ENCODE measurements around the gene CAT. TPM values are rescaled to one million over a fixed set of nuclear protein-coding genes. Genes with fewer than 3 reads are reported as not detected.

Gene CAT
- polyA plus RNA-seq, 4 donors = 76.7 to 222 (median 101) TPM

- Histone ChIP-seq H3K27ac (ENCODE audit: low read depth in 1 of 3, low read length in 2 of 3) (no peak overlapping the region), H3K27me3 (ENCODE audit: control insufficient read depth in 3 of 3, insufficient read depth in 3 of 3, low read length in 3 of 3) (peaks cover 0 to 2% (median 0%) of the 10 kb centered on the region in 3 donors), H3K9me3 (ENCODE audit: control insufficient read depth in 2 of 2, insufficient read depth in 1 of 2, low read depth in 1 of 2, low read length in 1 of 2) (no peaks in the 10 kb centered on the region), H3K4me1 (ENCODE audit: control insufficient read depth in 3 of 3, insufficient read depth in 2 of 3, low read depth in 1 of 3, low read length in 2 of 3) (peaks cover 0 to 3% (median 0%) of the 10 kb centered on the region in 3 donors), H3K36me3 (ENCODE audit: control insufficient read depth in 3 of 3, insufficient read depth in 2 of 3, low read depth in 1 of 3, low read length in 3 of 3) (no peaks in the 10 kb centered on the region), H3K4me3 (ENCODE audit: low read depth in 1 of 3, low read length in 3 of 3) (no peak overlapping the region)
- no peak for FAIRE-seq
- DNase-seq = peak in 1 of 2 donors; percentile 43
- WGBS, 3 donors = 43 to 47% (median 44%) methylated on average over 6 to 7 of the region's 7 CpGs
Measured at GRCh38 chr11:34405079-34405858, 33.5 kb upstream of the CAT start.

- no peak overlapping the region for H3K4me3 ChIP-seq (ENCODE audit: low read depth in 1 of 3, low read length in 3 of 3)
- peaks cover 0 to 3% (median 0%) of the 10 kb centered on the region in 3 donors for H3K4me1 ChIP-seq (ENCODE audit: control insufficient read depth in 3 of 3, insufficient read depth in 2 of 3, low read depth in 1 of 3, low read length in 2 of 3)
- 80 to 90% (median 84%) methylated on average over 3 of the region's 3 CpGs for WGBS, 3 donors
- H3K36me3 ChIP-seq (ENCODE audit: control insufficient read depth in 3 of 3, insufficient read depth in 2 of 3, low read depth in 1 of 3, low read length in 3 of 3) = no peaks in the 10 kb centered on the region
- FAIRE-seq = no peak
- no peak overlapping the region for H3K27ac ChIP-seq (ENCODE audit: low read depth in 1 of 3, low read length in 2 of 3)
- DNase-seq = no peak
- no peaks in the 10 kb centered on the region for H3K9me3 ChIP-seq (ENCODE audit: control insufficient read depth in 2 of 2, insufficient read depth in 1 of 2, low read depth in 1 of 2, low read length in 1 of 2)
- H3K27me3 ChIP-seq (ENCODE audit: control insufficient read depth in 3 of 3, insufficient read depth in 3 of 3, low read length in 3 of 3) = peaks cover 0 to 5% (median 0%) of the 10 kb centered on the region in 3 donors
Measured at GRCh38 chr11:34406413-34406812, 32.3 kb upstream of the CAT start.

GRCh38 chr11:34407121-34407813, 31.5 kb upstream of the CAT start:
- no peak overlapping the region for H3K27ac ChIP-seq (ENCODE audit: low read depth in 1 of 3, low read length in 2 of 3)
- WGBS, 3 donors = 45 to 52% (median 51%) methylated on average over 2 of the region's 2 CpGs

GRCh38 chr11:34408580-34409172, 30.1 kb upstream of the CAT start:
- Histone ChIP-seq H3K27me3 (ENCODE audit: control insufficient read depth in 3 of 3, insufficient read depth in 3 of 3, low read length in 3 of 3) (peaks cover 0 to 5% (median 0%) of the 10 kb centered on the region in 3 donors), H3K36me3 (ENCODE audit: control insufficient read depth in 3 of 3, insufficient read depth in 2 of 3, low read depth in 1 of 3, low read length in 3 of 3) (no peaks in the 10 kb centered on the region), H3K9me3 (ENCODE audit: control insufficient read depth in 2 of 2, insufficient read depth in 1 of 2, low read depth in 1 of 2, low read length in 1 of 2) (peaks cover 0 to 8% of the 10 kb centered on the region in 2 donors), H3K4me1 (ENCODE audit: control insufficient read depth in 3 of 3, insufficient read depth in 2 of 3, low read depth in 1 of 3, low read length in 2 of 3) (peaks cover 0 to under 1% (median 0%) of the 10 kb centered on the region in 3 donors), H3K27ac (ENCODE audit: low read depth in 1 of 3, low read length in 2 of 3) (no peak overlapping the region), H3K4me3 (ENCODE audit: low read depth in 1 of 3, low read length in 3 of 3) (no peak overlapping the region)
- FAIRE-seq (no peak), DNase-seq (no peak)
- WGBS, 3 donors = 48 to 70% (median 67%) methylated on average over 2 of the region's 2 CpGs

More at GRCh38 chr11:34407121-34407813, 31.5 kb upstream of the CAT start:
- DNase-seq (no peak), FAIRE-seq (no peak)
- H3K9me3 ChIP-seq (ENCODE audit: control insufficient read depth in 2 of 2, insufficient read depth in 1 of 2, low read depth in 1 of 2, low read length in 1 of 2) = no peaks in the 10 kb centered on the region
- no peak overlapping the region for H3K4me3 ChIP-seq (ENCODE audit: low read depth in 1 of 3, low read length in 3 of 3)
- peaks cover 0 to 3% (median 0%) of the 10 kb centered on the region in 3 donors for H3K4me1 ChIP-seq (ENCODE audit: control insufficient read depth in 3 of 3, insufficient read depth in 2 of 3, low read depth in 1 of 3, low read length in 2 of 3)
- no peaks in the 10 kb centered on the region for H3K36me3 ChIP-seq (ENCODE audit: control insufficient read depth in 3 of 3, insufficient read depth in 2 of 3, low read depth in 1 of 3, low read length in 3 of 3)
- H3K27me3 ChIP-seq (ENCODE audit: control insufficient read depth in 3 of 3, insufficient read depth in 3 of 3, low read length in 3 of 3) = peaks cover 0 to 5% (median 0%) of the 10 kb centered on the region in 3 donors

GRCh38 chr11:34411111-34411510, 27.6 kb upstream of the CAT start:
- FAIRE-seq (no peak), DNase-seq (no peak)
- Histone ChIP-seq H3K27ac (ENCODE audit: low read depth in 1 of 3, low read length in 2 of 3) (no peak overlapping the region), H3K27me3 (ENCODE audit: control insufficient read depth in 3 of 3, insufficient read depth in 3 of 3, low read length in 3 of 3) (peaks cover 0 to 3% (median 0%) of the 10 kb centered on the region in 3 donors), H3K9me3 (ENCODE audit: control insufficient read depth in 2 of 2, insufficient read depth in 1 of 2, low read depth in 1 of 2, low read length in 1 of 2) (peaks cover 0 to 8% of the 10 kb centered on the region in 2 donors), H3K36me3 (ENCODE audit: control insufficient read depth in 3 of 3, insufficient read depth in 2 of 3, low read depth in 1 of 3, low read length in 3 of 3) (no peaks in the 10 kb centered on the region), H3K4me3 (ENCODE audit: low read depth in 1 of 3, low read length in 3 of 3) (no peak overlapping the region), H3K4me1 (ENCODE audit: control insufficient read depth in 3 of 3, insufficient read depth in 2 of 3, low read depth in 1 of 3, low read length in 2 of 3) (no peaks in the 10 kb centered on the region)
- WGBS, 3 donors = 67 to 91% (median 81%) methylated on average over 3 of the region's 3 CpGs

GRCh38 chr11:34411791-34412190, 26.9 kb upstream of the CAT start:
- 91 to 97% (median 95%) methylated on average over 2 of the region's 2 CpGs for WGBS, 3 donors
- Histone ChIP-seq H3K27ac (ENCODE audit: low read depth in 1 of 3, low read length in 2 of 3) (no peak overlapping the region), H3K9me3 (ENCODE audit: control insufficient read depth in 2 of 2, insufficient read depth in 1 of 2, low read depth in 1 of 2, low read length in 1 of 2) (peaks cover 0 to 8% of the 10 kb centered on the region in 2 donors), H3K27me3 (ENCODE audit: control insufficient read depth in 3 of 3, insufficient read depth in 3 of 3, low read length in 3 of 3) (peaks cover 0 to 3% (median 0%) of the 10 kb centered on the region in 3 donors), H3K4me1 (ENCODE audit: control insufficient read depth in 3 of 3, insufficient read depth in 2 of 3, low read depth in 1 of 3, low read length in 2 of 3) (no peaks in the 10 kb centered on the region), H3K36me3 (ENCODE audit: control insufficient read depth in 3 of 3, insufficient read depth in 2 of 3, low read depth in 1 of 3, low read length in 3 of 3) (no peaks in the 10 kb centered on the region), H3K4me3 (ENCODE audit: low read depth in 1 of 3, low read length in 3 of 3) (no peak overlapping the region)
- FAIRE-seq (no peak), DNase-seq (no peak)

GRCh38 chr11:34413263-34413662, 25.5 kb upstream of the CAT start:
- H3K36me3 ChIP-seq (ENCODE audit: control insufficient read depth in 3 of 3, insufficient read depth in 2 of 3, low read depth in 1 of 3, low read length in 3 of 3) = no peaks in the 10 kb centered on the region
- WGBS, 3 donors = 58 to 76% (median 69%) methylated on average over 1 of the region's 1 CpG
- FAIRE-seq = no peak
- no peak overlapping the region for H3K27ac ChIP-seq (ENCODE audit: low read depth in 1 of 3, low read length in 2 of 3)
- no peak overlapping the region for H3K4me3 ChIP-seq (ENCODE audit: low read depth in 1 of 3, low read length in 3 of 3)
- H3K4me1 ChIP-seq (ENCODE audit: control insufficient read depth in 3 of 3, insufficient read depth in 2 of 3, low read depth in 1 of 3, low read length in 2 of 3) = no peaks in the 10 kb centered on the region
- no peak for DNase-seq
- peaks cover 0 to 3% (median 0%) of the 10 kb centered on the region in 3 donors for H3K27me3 ChIP-seq (ENCODE audit: control insufficient read depth in 3 of 3, insufficient read depth in 3 of 3, low read length in 3 of 3)
- peaks cover 0 to 8% of the 10 kb centered on the region in 2 donors for H3K9me3 ChIP-seq (ENCODE audit: control insufficient read depth in 2 of 2, insufficient read depth in 1 of 2, low read depth in 1 of 2, low read length in 1 of 2)

GRCh38 chr11:34415538-34415937, 23.2 kb upstream of the CAT start:
- Histone ChIP-seq H3K4me1 (ENCODE audit: control insufficient read depth in 3 of 3, insufficient read depth in 2 of 3, low read depth in 1 of 3, low read length in 2 of 3) (no peaks in the 10 kb centered on the region), H3K27ac (ENCODE audit: low read depth in 1 of 3, low read length in 2 of 3) (no peak overlapping the region), H3K9me3 (ENCODE audit: control insufficient read depth in 2 of 2, insufficient read depth in 1 of 2, low read depth in 1 of 2, low read length in 1 of 2) (peaks cover 0 to 8% of the 10 kb centered on the region in 2 donors), H3K27me3 (ENCODE audit: control insufficient read depth in 3 of 3, insufficient read depth in 3 of 3, low read length in 3 of 3) (peaks cover 0 to 3% (median 0%) of the 10 kb centered on the region in 3 donors), H3K36me3 (ENCODE audit: control insufficient read depth in 3 of 3, insufficient read depth in 2 of 3, low read depth in 1 of 3, low read length in 3 of 3) (no peaks in the 10 kb centered on the region), H3K4me3 (ENCODE audit: low read depth in 1 of 3, low read length in 3 of 3) (no peak overlapping the region)
- 38 to 74% (median 44%) methylated on average over 4 of the region's 4 CpGs for WGBS, 3 donors
- FAIRE-seq (no peak), DNase-seq (no peak)

Measured in small intestine (tissue), 7 donors.